HCT116 (cell line): ENCODE results near the gene SLC19A1.
A peak's percentile ranks its signal among the peaks of the same experiment; 100 is the strongest.

Experiments
- CBX3 ChIP-seq: IDR thresholded peaks from 2 replicates; pipeline ENCODE4 v1.6.1; 2012; ENCODE audit warnings: low read depth
- CEBPB ChIP-seq: IDR thresholded peaks from 2 replicates; pipeline ENCODE4 v1.6.1; 2012; ENCODE audit warnings: low read depth
- EGR1 ChIP-seq: IDR thresholded peaks from 2 replicates; pipeline ENCODE4 v1.6.1; 2012; ENCODE audit warnings: low read depth
- EZH2 ChIP-seq: fragments of 200-600 bp; sonication (generic); IDR thresholded peaks from 2 replicates; pipeline ENCODE4 v1.6.1; 2017; ENCODE audit warnings: antibody characterized with exemption, mixed run types
- EZH2phosphoT487 ChIP-seq: fragments of 200-600 bp; IDR thresholded peaks from 2 replicates; pipeline ENCODE4 v1.6.1; 2018; ENCODE audit warnings: antibody characterized with exemption, borderline replicate concordance
- JUND ChIP-seq: IDR thresholded peaks from 2 replicates; pipeline ENCODE4 v1.6.1; 2012
- POLR2A ChIP-seq: IDR thresholded peaks from 2 replicates; pipeline ENCODE4 v1.7.0; 2011; ENCODE audit warnings: borderline replicate concordance; ENCODE audit not compliant: insufficient read depth, insufficient read length; ENCODE audit errors: extremely low read depth
- POLR2AphosphoS5 ChIP-seq: IDR thresholded peaks from 2 replicates; pipeline ENCODE4 v1.6.1; 2011; ENCODE audit warnings: mild to moderate bottlenecking, low read depth, low read length, moderate library complexity
- RAD21 ChIP-seq: IDR thresholded peaks from 2 replicates; pipeline ENCODE4 v1.6.1; 2012; ENCODE audit warnings: low read depth, mild to moderate bottlenecking
- SIN3A ChIP-seq: IDR thresholded peaks from 2 replicates; pipeline ENCODE4 v1.6.1; 2012; ENCODE audit warnings: low read depth
- SRF ChIP-seq: IDR thresholded peaks from 2 replicates; pipeline ENCODE4 v1.6.1; 2012; ENCODE audit warnings: low read depth
- ZNF274 ChIP-seq: fragments of 200-500 bp; sonication (Bioruptor generic); IDR thresholded peaks from 2 replicates; pipeline ENCODE4 v1.6.1; 2014; ENCODE audit warnings: mild to moderate bottlenecking, low read depth, low read length, inconsistent platforms
- TF ChIP-seq, protein P1 (sequence below), 3 experiments: fragments of 200-600 bp in 1 of 3; sonication (generic) in 1 of 3; IDR thresholded peaks in 2 of 3; conservative IDR thresholded peaks in 1 of 3; 2 replicates each; pipeline ENCODE4 v1.5.1; 2012 to 2017; ENCODE audit warnings: low read depth in 2 of 3, low read length in 2 of 3, antibody characterized with exemption in 1 of 3, borderline replicate concordance in 1 of 3, control low read depth in 1 of 3, mild to moderate bottlenecking in 1 of 3, mixed read lengths in 1 of 3, mixed run types in 1 of 3, moderate library complexity in 1 of 3; ENCODE audit not compliant: insufficient read depth in 1 of 3
- TF ChIP-seq, protein P2 (sequence below): IDR thresholded peaks from 2 replicates; pipeline ENCODE4 v1.6.1; 2012; ENCODE audit warnings: low read depth

GRCh38 chr21:45541221-45542039, 810 bp downstream of the SLC19A1 start:
- TF ChIP-seq POLR2A (no peak), RAD21 (no peak), POLR2AphosphoS5 (peak; percentile 43; the same call in 1 of the 2 replicates), SRF (no peak), ZNF274 (no peak), EGR1 (no peak), JUND (no peak), CBX3 (no peak), SIN3A (no peak), EZH2 (no peak), EZH2phosphoT487 (no peak), CEBPB (no peak)
- TF ChIP-seq, protein P1, sequence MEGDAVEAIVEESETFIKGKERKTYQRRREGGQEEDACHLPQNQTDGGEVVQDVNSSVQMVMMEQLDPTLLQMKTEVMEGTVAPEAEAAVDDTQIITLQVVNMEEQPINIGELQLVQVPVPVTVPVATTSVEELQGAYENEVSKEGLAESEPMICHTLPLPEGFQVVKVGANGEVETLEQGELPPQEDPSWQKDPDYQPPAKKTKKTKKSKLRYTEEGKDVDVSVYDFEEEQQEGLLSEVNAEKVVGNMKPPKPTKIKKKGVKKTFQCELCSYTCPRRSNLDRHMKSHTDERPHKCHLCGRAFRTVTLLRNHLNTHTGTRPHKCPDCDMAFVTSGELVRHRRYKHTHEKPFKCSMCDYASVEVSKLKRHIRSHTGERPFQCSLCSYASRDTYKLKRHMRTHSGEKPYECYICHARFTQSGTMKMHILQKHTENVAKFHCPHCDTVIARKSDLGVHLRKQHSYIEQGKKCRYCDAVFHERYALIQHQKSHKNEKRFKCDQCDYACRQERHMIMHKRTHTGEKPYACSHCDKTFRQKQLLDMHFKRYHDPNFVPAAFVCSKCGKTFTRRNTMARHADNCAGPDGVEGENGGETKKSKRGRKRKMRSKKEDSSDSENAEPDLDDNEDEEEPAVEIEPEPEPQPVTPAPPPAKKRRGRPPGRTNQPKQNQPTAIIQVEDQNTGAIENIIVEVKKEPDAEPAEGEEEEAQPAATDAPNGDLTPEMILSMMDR (IDR thresholded peaks at IDR 0.05 in 2 of 3, conservative IDR thresholded peaks at IDR 0.05 in 1 of 3; ENCODE audit: borderline replicate concordance in 1 of 3, insufficient read depth in 1 of 3, low read depth in 2 of 3, low read length in 2 of 3): no peak
- TF ChIP-seq, protein P2, sequence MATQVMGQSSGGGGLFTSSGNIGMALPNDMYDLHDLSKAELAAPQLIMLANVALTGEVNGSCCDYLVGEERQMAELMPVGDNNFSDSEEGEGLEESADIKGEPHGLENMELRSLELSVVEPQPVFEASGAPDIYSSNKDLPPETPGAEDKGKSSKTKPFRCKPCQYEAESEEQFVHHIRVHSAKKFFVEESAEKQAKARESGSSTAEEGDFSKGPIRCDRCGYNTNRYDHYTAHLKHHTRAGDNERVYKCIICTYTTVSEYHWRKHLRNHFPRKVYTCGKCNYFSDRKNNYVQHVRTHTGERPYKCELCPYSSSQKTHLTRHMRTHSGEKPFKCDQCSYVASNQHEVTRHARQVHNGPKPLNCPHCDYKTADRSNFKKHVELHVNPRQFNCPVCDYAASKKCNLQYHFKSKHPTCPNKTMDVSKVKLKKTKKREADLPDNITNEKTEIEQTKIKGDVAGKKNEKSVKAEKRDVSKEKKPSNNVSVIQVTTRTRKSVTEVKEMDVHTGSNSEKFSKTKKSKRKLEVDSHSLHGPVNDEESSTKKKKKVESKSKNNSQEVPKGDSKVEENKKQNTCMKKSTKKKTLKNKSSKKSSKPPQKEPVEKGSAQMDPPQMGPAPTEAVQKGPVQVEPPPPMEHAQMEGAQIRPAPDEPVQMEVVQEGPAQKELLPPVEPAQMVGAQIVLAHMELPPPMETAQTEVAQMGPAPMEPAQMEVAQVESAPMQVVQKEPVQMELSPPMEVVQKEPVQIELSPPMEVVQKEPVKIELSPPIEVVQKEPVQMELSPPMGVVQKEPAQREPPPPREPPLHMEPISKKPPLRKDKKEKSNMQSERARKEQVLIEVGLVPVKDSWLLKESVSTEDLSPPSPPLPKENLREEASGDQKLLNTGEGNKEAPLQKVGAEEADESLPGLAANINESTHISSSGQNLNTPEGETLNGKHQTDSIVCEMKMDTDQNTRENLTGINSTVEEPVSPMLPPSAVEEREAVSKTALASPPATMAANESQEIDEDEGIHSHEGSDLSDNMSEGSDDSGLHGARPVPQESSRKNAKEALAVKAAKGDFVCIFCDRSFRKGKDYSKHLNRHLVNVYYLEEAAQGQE: no peak
